BLaER1 treated with 17β-estradiol and CSF1 and Interleukin-3, amounts not matched to agents 10 nM and 100 nM (cell line): ENCODE data around the gene ANKRD17.
"Not testable (repeated sequence)": the region's sequence is repeated elsewhere in the genome, so short reads cannot be mapped to it uniquely, and the experiment has no call there.

Source experiments
- H3K27ac ChIP-seq, 11 experiments: shearing (Covaris generic); formaldehyde crosslinking; 2 replicates each; pipeline ENCODE4 v1.8.1; 2022
- H3K27me3 ChIP-seq, 11 experiments: shearing (Covaris generic); formaldehyde crosslinking; 2 replicates each; pipeline ENCODE4 v1.8.1; 2022
- H3K36me3 ChIP-seq, 11 experiments: shearing (Covaris generic); formaldehyde crosslinking; 2 replicates each; pipeline ENCODE4 v1.8.1; 2022
- H3K4me1 ChIP-seq, 10 experiments: shearing (Covaris generic); formaldehyde crosslinking; 2 replicates each; pipeline ENCODE4 v1.8.1; 2022
- H3K4me2 ChIP-seq, 11 experiments: shearing (Covaris generic); formaldehyde crosslinking; 2 replicates each; pipeline ENCODE4 v1.8.1; 2022
- H3K4me3 ChIP-seq, 10 experiments: shearing (Covaris generic); formaldehyde crosslinking; 2 replicates each; pipeline ENCODE4 v1.8.1; 2022
- H3K9ac ChIP-seq, 11 experiments: shearing (Covaris generic); formaldehyde crosslinking; 2 replicates each; pipeline ENCODE4 v1.8.1; 2022
- H3K9me3 ChIP-seq, 11 experiments: shearing (Covaris generic); formaldehyde crosslinking; replicated peaks in 1 of 11; 2 replicates each; pipeline ENCODE4 v1.8.1; 2022
- H4K20me1 ChIP-seq, 11 experiments: shearing (Covaris generic); formaldehyde crosslinking; 2 replicates each; pipeline ENCODE4 v1.8.1; 2022
- Cebpa-rat ChIP-seq, 11 experiments: shearing (Covaris generic); IDR thresholded peaks; 2 replicates each; pipeline ENCODE4 v1.8.1; 2022

ANKRD17 gene

DNA sequence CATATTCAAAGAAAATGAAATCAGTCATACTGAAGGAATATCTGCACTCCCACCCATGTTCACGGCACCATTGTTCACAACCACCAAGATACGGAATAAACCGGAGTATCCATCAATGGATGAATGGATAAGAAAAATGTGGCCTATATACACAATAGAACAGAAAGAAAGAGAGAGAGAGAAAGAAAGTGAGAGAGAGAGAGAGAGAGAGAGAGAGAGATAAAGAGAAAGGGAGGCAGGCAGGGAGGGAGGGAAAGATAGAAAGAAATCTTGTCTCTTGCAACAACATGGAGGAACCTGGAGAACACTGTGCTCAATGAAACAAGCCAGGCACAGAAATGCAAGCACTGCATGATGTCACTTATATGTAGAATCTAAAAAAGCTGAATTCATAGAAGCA is 52.4 kb downstream of the ANKRD17 start:
- no peak for TF ChIP-seq Cebpa-rat (IDR thresholded peaks at IDR 0.05)
- H3K4me2 ChIP-seq: no peak overlapping the region
- H4K20me1 ChIP-seq: peaks cover 10 to 92% (median 65%) of the 10 kb centered on the region in 11 experiments; a peak in 19 of 22 replicates
- H3K4me1 ChIP-seq: peaks cover 0 to 31% (median 0%) of the 10 kb centered on the region in 10 experiments; a peak in 5 of 20 replicates
- H3K4me3 ChIP-seq: no peak overlapping the region
- H3K9ac ChIP-seq: no peak overlapping the region
- peaks cover 16 to 90% (median 75%) of the 10 kb centered on the region in 11 experiments for H3K36me3 ChIP-seq
- no peaks in the 10 kb centered on the region for H3K27me3 ChIP-seq
- peaks cover 20 to 82% (median 69%) of the 10 kb centered on the region in 11 experiments for H3K9me3 ChIP-seq
- no peak overlapping the region for H3K27ac ChIP-seq

- peaks cover 13 to 83% (median 67%) of the 10 kb centered on the region in 11 experiments; a peak in 21 of 22 replicates for H3K36me3 ChIP-seq
- no peak overlapping the region for H3K27ac ChIP-seq
- no peak for TF ChIP-seq Cebpa-rat (IDR thresholded peaks at IDR 0.05)
- H3K9me3 ChIP-seq: peaks cover 20 to 80% (median 69%) of the 10 kb centered on the region in 11 experiments
- H4K20me1 ChIP-seq: peaks cover 10 to 92% (median 68%) of the 10 kb centered on the region in 11 experiments; a peak in 19 of 22 replicates
- H3K4me3 ChIP-seq: no peak overlapping the region
- no peaks in the 10 kb centered on the region for H3K27me3 ChIP-seq
- no peak overlapping the region for H3K4me2 ChIP-seq
- H3K4me1 ChIP-seq: peaks cover 0 to 31% (median 0%) of the 10 kb centered on the region in 10 experiments; a peak in 5 of 20 replicates
- H3K9ac ChIP-seq: no peak overlapping the region
Measured at GRCh38 chr4:73205482-73205881, 53.1 kb downstream of the ANKRD17 start.

DNA sequence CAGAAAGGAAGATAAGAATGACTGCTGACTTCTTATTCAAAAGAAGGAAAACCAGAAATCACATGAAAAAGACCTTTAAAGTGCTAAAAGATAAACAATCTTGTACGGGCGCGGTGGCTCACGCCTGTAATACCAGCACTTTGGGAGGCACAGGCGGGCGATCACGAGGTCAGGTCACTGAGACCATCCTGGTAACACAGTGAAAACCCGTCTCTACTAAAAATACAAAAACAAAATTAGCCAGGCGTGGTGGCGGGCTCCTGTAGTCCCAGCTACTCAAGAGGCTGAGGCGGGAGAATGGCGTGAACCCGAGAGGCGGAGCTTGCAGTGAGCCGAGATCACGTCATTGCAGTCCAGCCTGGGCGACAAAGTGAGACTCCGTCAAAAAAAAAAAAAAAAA is 54.6 kb downstream of the ANKRD17 start:
- Histone ChIP-seq H3K4me1 (peaks cover 0 to 23% (median 0%) of the 10 kb centered on the region in 10 experiments; a peak in 5 of 20 replicates), H4K20me1 (peaks cover 14 to 92% (median 70%) of the 10 kb centered on the region in 11 experiments; a peak in 20 of 22 replicates), H3K36me3 (peaks cover 10 to 81% (median 63%) of the 10 kb centered on the region in 11 experiments; a peak in 21 of 22 replicates), H3K9me3 (peaks cover 20 to 68% (median 61%) of the 10 kb centered on the region in 11 experiments)
- not testable (repeated sequence) for H3K27me3 ChIP-seq, H3K4me2 ChIP-seq, H3K27ac ChIP-seq, H3K4me3 ChIP-seq, H3K9ac ChIP-seq

DNA sequence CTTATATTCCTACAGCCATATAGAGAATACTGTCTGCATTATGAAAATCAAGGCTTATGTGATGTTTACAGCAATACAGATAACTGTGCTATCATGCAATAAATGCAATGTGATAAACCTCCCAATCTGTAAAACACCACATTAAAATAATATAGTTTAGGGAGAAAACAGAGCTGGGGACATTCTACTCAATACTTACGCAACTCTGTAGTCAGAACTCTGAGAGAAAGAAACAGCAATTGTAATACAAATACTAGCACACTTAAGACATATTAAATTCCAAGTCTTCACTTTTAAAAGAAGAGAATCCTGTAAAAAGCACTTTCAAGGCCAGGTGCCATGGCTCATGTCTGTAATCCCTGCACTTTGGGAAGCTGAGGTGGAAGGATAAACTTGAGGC is 61.4 kb downstream of the ANKRD17 start:
- H4K20me1 ChIP-seq: peaks cover 36 to 95% (median 83%) of the 10 kb centered on the region in 11 experiments; a peak in 20 of 22 replicates
- no peak overlapping the region for H3K4me2 ChIP-seq

GRCh38 chr4:73194064-73194463 is 64.5 kb downstream of the ANKRD17 start:
- Histone ChIP-seq H3K9me3 (peaks cover 0 to 16% (median 6%) of the 10 kb centered on the region in 11 experiments; a peak in 11 of 22 replicates), H3K27ac (no peak overlapping the region), H3K4me3 (no peak overlapping the region), H3K36me3 (peaks cover 8 to 57% (median 38%) of the 10 kb centered on the region in 11 experiments; a peak in 21 of 22 replicates), H3K27me3 (no peaks in the 10 kb centered on the region), H3K4me1 (peaks cover 4 to 35% (median 9%) of the 10 kb centered on the region in 10 experiments; a peak in 15 of 20 replicates), H3K4me2 (peak overlapping the region in 1 of 11 experiments; percentile 50; a peak in 2 of 22 replicates), H3K9ac (no peak overlapping the region), H4K20me1 (peaks cover 19 to 95% (median 69%) of the 10 kb centered on the region in 11 experiments; a peak in 20 of 22 replicates)
- TF ChIP-seq Cebpa-rat (IDR thresholded peaks at IDR 0.05): no peak; a peak in 1 of 22 replicates

More for the DNA sequence above, 61.4 kb downstream of the ANKRD17 start:
- no peak for TF ChIP-seq Cebpa-rat (IDR thresholded peaks at IDR 0.05)
- H3K9ac ChIP-seq: no peak overlapping the region
- no peak overlapping the region for H3K4me3 ChIP-seq
- no peaks in the 10 kb centered on the region for H3K27me3 ChIP-seq
- no peak overlapping the region for H3K27ac ChIP-seq
- H3K4me1 ChIP-seq: peaks cover 4 to 23% (median 9%) of the 10 kb centered on the region in 10 experiments; a peak in 15 of 20 replicates
- H3K36me3 ChIP-seq: peaks cover 4 to 57% (median 33%) of the 10 kb centered on the region in 11 experiments; a peak in 21 of 22 replicates
- peaks cover 0 to 5% (median 0%) of the 10 kb centered on the region in 11 experiments; a peak in 2 of 22 replicates for H3K9me3 ChIP-seq

- Histone ChIP-seq H3K4me3 (no peak overlapping the region), H3K9ac (no peak overlapping the region), H3K27ac (no peak overlapping the region), H3K27me3 (no peaks in the 10 kb centered on the region), H3K4me1 (peaks cover 4 to 35% (median 9%) of the 10 kb centered on the region in 10 experiments; a peak in 15 of 20 replicates), H4K20me1 (peaks cover 16 to 95% (median 69%) of the 10 kb centered on the region in 11 experiments; a peak in 20 of 22 replicates), H3K4me2 (peak overlapping the region in 8 of 11 experiments; percentile 12 to 65 (median 24); a peak in 9 of 22 replicates), H3K9me3 (peaks cover 0 to 16% (median 6%) of the 10 kb centered on the region in 11 experiments; a peak in 11 of 22 replicates), H3K36me3 (peaks cover 8 to 59% (median 34%) of the 10 kb centered on the region in 11 experiments; a peak in 21 of 22 replicates)
- peak in 5 of 11 experiments; percentile 28 to 67 (median 39); a peak in 4 of 22 replicates for TF ChIP-seq Cebpa-rat (IDR thresholded peaks at IDR 0.05)
Measured at GRCh38 chr4:73193659-73194058, 64.9 kb downstream of the ANKRD17 start.

GRCh38 chr4:73193155-73193554 is 65.4 kb downstream of the ANKRD17 start:
- Histone ChIP-seq H3K4me1 (peaks cover 4 to 35% (median 9%) of the 10 kb centered on the region in 10 experiments; a peak in 15 of 20 replicates), H4K20me1 (peaks cover 16 to 94% (median 66%) of the 10 kb centered on the region in 11 experiments; a peak in 20 of 22 replicates), H3K9me3 (peaks cover 0 to 16% (median 6%) of the 10 kb centered on the region in 11 experiments; a peak in 11 of 22 replicates), H3K27me3 (no peaks in the 10 kb centered on the region), H3K27ac (no peak overlapping the region), H3K9ac (no peak overlapping the region), H3K4me3 (no peak overlapping the region), H3K4me2 (peak overlapping the region in 4 of 11 experiments; percentile 24 to 65 (median 38); a peak in 5 of 22 replicates), H3K36me3 (peaks cover 8 to 56% (median 37%) of the 10 kb centered on the region in 11 experiments; a peak in 21 of 22 replicates)
- TF ChIP-seq Cebpa-rat (IDR thresholded peaks at IDR 0.05): no peak

DNA sequence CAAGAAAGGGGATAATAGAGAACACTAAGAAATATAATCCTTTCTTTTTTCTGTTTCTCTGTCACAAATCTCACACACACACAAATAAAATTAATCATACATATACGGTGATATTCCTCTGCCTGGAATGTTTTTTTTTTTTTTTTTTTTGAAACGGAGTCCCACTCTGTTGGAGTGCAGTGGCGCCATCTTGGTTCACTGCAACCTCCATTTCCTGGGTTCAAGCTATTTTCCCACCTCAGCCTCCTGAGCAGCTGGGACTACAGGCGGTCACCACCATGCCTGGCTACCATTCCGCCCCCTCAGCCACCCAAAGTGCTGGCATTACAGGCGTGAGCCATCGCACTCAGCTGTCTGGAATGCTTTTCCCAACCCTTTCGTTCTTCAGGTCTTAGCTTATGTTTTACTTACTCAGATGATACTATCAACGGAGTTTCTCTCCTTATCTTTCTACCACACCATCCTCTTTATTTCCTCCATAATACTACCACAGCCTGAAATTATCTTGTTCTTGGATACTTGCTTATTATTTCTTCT is 69.3 kb downstream of the ANKRD17 start:
- H3K36me3 ChIP-seq: peaks cover 4 to 39% (median 33%) of the 10 kb centered on the region in 11 experiments; a peak in 21 of 22 replicates
- H4K20me1 ChIP-seq: peaks cover 13 to 92% (median 57%) of the 10 kb centered on the region in 11 experiments; a peak in 20 of 22 replicates
- H3K4me2 ChIP-seq: no peak overlapping the region
- no peak for TF ChIP-seq Cebpa-rat (IDR thresholded peaks at IDR 0.05)
- H3K27ac ChIP-seq: no peak overlapping the region
- H3K9ac ChIP-seq: no peak overlapping the region
- peaks cover 10 to 42% (median 18%) of the 10 kb centered on the region in 10 experiments; a peak in 18 of 20 replicates for H3K4me1 ChIP-seq
- no peak overlapping the region for H3K4me3 ChIP-seq
- H3K9me3 ChIP-seq: peaks cover 0 to 16% (median 6%) of the 10 kb centered on the region in 11 experiments; a peak in 11 of 22 replicates
- no peaks in the 10 kb centered on the region for H3K27me3 ChIP-seq
